Adrenal gland (tissue), 5 donors: Measurements from ENCODE around the gene NPR2.

Experiments
- POLR2A ChIP-seq, 2 donors: fragments of 450-650 bp; IDR thresholded peaks; one replicate each; pipeline ENCODE4 v1.6.1; 2017; ENCODE audit warnings: antibody characterized with exemption in 2 of 2, mild to moderate bottlenecking in 2 of 2, moderate library complexity in 1 of 2
- TF ChIP-seq, protein P1 (sequence below), 6 experiments: fragments of 450-650 bp in 4 of 6; fragments of 200-600 bp in 2 of 6; sonication (generic) in 1 of 6; IDR thresholded peaks; 1 replicate in 5 of 6; 2 replicates in 1 of 6; pipeline versions ENCODE4 v1.5.1 to v1.8.0; 2016 to 2021; ENCODE audit warnings: antibody characterized with exemption in 6 of 6, mild to moderate bottlenecking in 2 of 6, moderate library complexity in 1 of 6
- donor health status: DM: no; HTN: no; CAD: no.

DNA sequence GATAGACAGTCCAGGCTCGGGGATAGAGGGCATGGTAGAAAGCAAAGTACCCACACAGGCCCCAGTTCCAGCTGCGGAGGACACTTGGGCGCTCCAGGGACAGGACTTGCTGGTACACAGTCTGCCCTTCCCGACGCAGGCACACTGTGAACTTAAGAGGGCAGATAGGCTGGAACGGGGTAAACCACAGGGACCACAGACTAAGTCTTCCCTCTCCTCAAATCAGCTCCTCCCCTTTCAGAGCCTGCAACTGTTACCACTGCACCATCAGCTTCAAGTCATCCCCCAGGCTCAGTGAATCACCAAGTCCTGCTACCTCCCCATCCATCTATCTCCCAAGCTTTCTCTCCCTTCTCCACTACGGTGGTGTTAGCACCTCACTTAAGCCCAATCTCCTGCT lies 49.7 kb upstream of the NPR2 start:
- TF ChIP-seq, protein P1, sequence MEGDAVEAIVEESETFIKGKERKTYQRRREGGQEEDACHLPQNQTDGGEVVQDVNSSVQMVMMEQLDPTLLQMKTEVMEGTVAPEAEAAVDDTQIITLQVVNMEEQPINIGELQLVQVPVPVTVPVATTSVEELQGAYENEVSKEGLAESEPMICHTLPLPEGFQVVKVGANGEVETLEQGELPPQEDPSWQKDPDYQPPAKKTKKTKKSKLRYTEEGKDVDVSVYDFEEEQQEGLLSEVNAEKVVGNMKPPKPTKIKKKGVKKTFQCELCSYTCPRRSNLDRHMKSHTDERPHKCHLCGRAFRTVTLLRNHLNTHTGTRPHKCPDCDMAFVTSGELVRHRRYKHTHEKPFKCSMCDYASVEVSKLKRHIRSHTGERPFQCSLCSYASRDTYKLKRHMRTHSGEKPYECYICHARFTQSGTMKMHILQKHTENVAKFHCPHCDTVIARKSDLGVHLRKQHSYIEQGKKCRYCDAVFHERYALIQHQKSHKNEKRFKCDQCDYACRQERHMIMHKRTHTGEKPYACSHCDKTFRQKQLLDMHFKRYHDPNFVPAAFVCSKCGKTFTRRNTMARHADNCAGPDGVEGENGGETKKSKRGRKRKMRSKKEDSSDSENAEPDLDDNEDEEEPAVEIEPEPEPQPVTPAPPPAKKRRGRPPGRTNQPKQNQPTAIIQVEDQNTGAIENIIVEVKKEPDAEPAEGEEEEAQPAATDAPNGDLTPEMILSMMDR (IDR thresholded peaks at IDR 0.05) = no peak
- TF ChIP-seq POLR2A (IDR thresholded peaks at IDR 0.05) = no peak
